ENCODE results near the gene MTARC2.

- TF ChIP-seq ZNF416 (CRISPR knock-in tag; IDR thresholded peaks at IDR 0.05): no peak
- no peak for TF ChIP-seq ZBTB43 (CRISPR knock-in tag; IDR thresholded peaks at IDR 0.05)
- no peak for TF ChIP-seq CTCF (IDR thresholded peaks at IDR 0.05)
- TF ChIP-seq MAX (CRISPR knock-in tag; IDR thresholded peaks at IDR 0.05): no peak
- no peak for TF ChIP-seq SP1 (CRISPR knock-in tag; conservative IDR thresholded peaks at IDR 0.05)
- no peak for TF ChIP-seq FOXK1 (CRISPR knock-in tag; IDR thresholded peaks at IDR 0.05)
- no peak for TF ChIP-seq ZMAT4 (CRISPR knock-in tag; IDR thresholded peaks at IDR 0.05)
- TF ChIP-seq NR2C2 (CRISPR knock-in tag; IDR thresholded peaks at IDR 0.05): no peak
These were observed 13.7 kb downstream of the MTARC2 start for GRCh38 chr1:220761688-220762427.
